ENCODE results near the gene TENT5C. TPM values are rescaled to one million over a fixed set of nuclear protein-coding genes. Genes with fewer than 3 reads are reported as not detected.

The TENT5C gene
- total and polyA plus RNA-seq, 10 of the 15 experiments (the other 5 are each of a cell fraction or from before 2014, with no cell fraction given): 0.19 to 2.4 (median 0.78) TPM

- Histone ChIP-seq H3K4me1 (ENCODE audit: control insufficient read depth, insufficient read depth, low read length) (no peaks in the 10 kb centered on the region), H3K4me2 (ENCODE audit: control insufficient read depth, insufficient read depth) (no peak overlapping the region), H3K36me3 (ENCODE audit: control insufficient read depth in 2 of 2, insufficient read depth in 2 of 2, low read length in 1 of 2) (no peaks in the 10 kb centered on the region), H3K79me2 (ENCODE audit: control insufficient read depth, insufficient read depth, low read length) (no peaks in the 10 kb centered on the region), H3K4me3 (no peak overlapping the region), H2AFZ (ENCODE audit: control insufficient read depth, low read depth, low read length) (no peak overlapping the region), H3K27ac (ENCODE audit: control insufficient read depth, insufficient read depth) (no peak overlapping the region), H4K20me1 (ENCODE audit: control insufficient read depth, insufficient read depth) (no peaks in the 10 kb centered on the region), H3K27me3 (replicated peaks in 1 of 2; ENCODE audit: control insufficient read depth in 2 of 2, insufficient read depth in 2 of 2, low read length in 1 of 2) (peaks cover 8 to 9% of the 10 kb centered on the region in 2 experiments; a peak in 3 of 4 replicates), H3K9me3 (replicated peaks; ENCODE audit: control insufficient read depth, insufficient read depth, low read length) (no peaks in the 10 kb centered on the region), H3K9ac (ENCODE audit: control insufficient read depth, insufficient read depth, low read length) (no peak overlapping the region)
- 60% methylated on average over 6 of the region's 6 CpGs for WGBS (ENCODE audit: insufficient coverage, insufficient replicate concordance, low lambda C conversion rate, missing lambda C conversion rate)
- ChIA-PET CTCF (no interaction called here), RAD21 (ENCODE audit: unreplicated experiment) (no interaction called here), SMC1A (ENCODE audit: uncharacterized antibody, unreplicated experiment) (no interaction called here), POLR2A (no interaction called here)
- DNase-seq (ENCODE audit: low read depth, low spot score) (no peak), FAIRE-seq (no peak), ATAC-seq (no peak)
- no TSS peak for BruUV-seq (replicated peaks)
- in situ Hi-C loops (cut with MboI) (no loop called here), intact Hi-C loops (cut with micrococcal nuclease; ENCODE audit: unreplicated experiment) (no loop called here)
- TF ChIP-seq ZNF592 (IDR thresholded peaks at IDR 0.05): no peak
- no peak for TF ChIP-seq RBBP5 (conservative IDR thresholded peaks at IDR 0.05)
- no peak for TF ChIP-seq EZH2 (IDR thresholded peaks at IDR 0.05; ENCODE audit: borderline replicate concordance, control insufficient read depth, low read depth, low read length)
- TF ChIP-seq, protein P1, sequence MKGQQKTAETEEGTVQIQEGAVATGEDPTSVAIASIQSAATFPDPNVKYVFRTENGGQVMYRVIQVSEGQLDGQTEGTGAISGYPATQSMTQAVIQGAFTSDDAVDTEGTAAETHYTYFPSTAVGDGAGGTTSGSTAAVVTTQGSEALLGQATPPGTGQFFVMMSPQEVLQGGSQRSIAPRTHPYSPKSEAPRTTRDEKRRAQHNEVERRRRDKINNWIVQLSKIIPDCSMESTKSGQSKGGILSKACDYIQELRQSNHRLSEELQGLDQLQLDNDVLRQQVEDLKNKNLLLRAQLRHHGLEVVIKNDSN (IDR thresholded peaks at IDR 0.05; ENCODE audit: borderline replicate concordance, extremely low read length, insufficient read depth, low read depth, low read length): no peak
- TF ChIP-seq, protein P2, sequence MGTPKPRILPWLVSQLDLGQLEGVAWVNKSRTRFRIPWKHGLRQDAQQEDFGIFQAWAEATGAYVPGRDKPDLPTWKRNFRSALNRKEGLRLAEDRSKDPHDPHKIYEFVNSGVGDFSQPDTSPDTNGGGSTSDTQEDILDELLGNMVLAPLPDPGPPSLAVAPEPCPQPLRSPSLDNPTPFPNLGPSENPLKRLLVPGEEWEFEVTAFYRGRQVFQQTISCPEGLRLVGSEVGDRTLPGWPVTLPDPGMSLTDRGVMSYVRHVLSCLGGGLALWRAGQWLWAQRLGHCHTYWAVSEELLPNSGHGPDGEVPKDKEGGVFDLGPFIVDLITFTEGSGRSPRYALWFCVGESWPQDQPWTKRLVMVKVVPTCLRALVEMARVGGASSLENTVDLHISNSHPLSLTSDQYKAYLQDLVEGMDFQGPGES (IDR thresholded peaks at IDR 0.05): no peak
- no peak for TF ChIP-seq CEBPB (IDR thresholded peaks at IDR 0.05; ENCODE audit: borderline replicate concordance in 1 of 2, low read depth in 2 of 2, low read length in 2 of 2)
- no peak for TF ChIP-seq ATF7 (IDR thresholded peaks at IDR 0.05; ENCODE audit: low read depth)
- no peak for TF ChIP-seq ZNF207 (IDR thresholded peaks at IDR 0.05; ENCODE audit: borderline replicate concordance)
- TF ChIP-seq CHD1 (IDR thresholded peaks at IDR 0.05; ENCODE audit: low read depth, low read length): no peak
- TF ChIP-seq YY1 (IDR thresholded peaks at IDR 0.05; ENCODE audit: low read depth, low read length): no peak
- TF ChIP-seq, protein P3, sequence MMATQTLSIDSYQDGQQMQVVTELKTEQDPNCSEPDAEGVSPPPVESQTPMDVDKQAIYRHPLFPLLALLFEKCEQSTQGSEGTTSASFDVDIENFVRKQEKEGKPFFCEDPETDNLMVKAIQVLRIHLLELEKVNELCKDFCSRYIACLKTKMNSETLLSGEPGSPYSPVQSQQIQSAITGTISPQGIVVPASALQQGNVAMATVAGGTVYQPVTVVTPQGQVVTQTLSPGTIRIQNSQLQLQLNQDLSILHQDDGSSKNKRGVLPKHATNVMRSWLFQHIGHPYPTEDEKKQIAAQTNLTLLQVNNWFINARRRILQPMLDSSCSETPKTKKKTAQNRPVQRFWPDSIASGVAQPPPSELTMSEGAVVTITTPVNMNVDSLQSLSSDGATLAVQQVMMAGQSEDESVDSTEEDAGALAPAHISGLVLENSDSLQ (IDR thresholded peaks at IDR 0.05): no peak
- TF ChIP-seq, protein P4, sequence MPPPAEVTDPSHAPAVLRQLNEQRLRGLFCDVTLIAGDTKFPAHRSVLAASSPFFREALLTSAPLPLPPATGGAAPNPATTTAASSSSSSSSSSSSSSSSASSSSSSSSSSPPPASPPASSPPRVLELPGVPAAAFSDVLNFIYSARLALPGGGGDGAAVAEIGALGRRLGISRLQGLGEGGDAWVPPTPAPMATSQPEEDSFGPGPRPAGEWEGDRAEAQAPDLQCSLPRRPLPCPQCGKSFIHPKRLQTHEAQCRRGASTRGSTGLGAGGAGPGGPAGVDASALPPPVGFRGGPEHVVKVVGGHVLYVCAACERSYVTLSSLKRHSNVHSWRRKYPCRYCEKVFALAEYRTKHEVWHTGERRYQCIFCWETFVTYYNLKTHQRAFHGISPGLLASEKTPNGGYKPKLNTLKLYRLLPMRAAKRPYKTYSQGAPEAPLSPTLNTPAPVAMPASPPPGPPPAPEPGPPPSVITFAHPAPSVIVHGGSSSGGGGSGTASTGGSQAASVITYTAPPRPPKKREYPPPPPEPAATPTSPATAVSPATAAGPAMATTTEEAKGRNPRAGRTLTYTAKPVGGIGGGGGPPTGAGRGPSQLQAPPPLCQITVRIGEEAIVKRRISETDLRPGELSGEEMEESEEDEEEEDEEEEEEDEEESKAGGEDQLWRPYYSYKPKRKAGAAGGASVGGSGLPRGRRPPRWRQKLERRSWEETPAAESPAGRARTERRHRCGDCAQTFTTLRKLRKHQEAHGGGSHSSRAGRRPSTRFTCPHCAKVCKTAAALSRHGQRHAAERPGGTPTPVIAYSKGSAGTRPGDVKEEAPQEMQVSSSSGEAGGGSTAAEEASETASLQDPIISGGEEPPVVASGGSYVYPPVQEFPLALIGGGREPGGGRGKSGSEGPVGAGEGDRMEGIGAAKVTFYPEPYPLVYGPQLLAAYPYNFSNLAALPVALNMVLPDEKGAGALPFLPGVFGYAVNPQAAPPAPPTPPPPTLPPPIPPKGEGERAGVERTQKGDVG (CRISPR knock-in tag; IDR thresholded peaks at IDR 0.05): no peak
- TF ChIP-seq POLR2AphosphoS2 (IDR thresholded peaks at IDR 0.05; ENCODE audit: low read depth, low read length): no peak
- TF ChIP-seq IKZF1 (conservative IDR thresholded peaks at IDR 0.05): no peak
- TF ChIP-seq RELA (IDR thresholded peaks at IDR 0.05; ENCODE audit: borderline replicate concordance, partially characterized antibody): no peak
These were observed 7.4 kb upstream of the TENT5C start for GRCh38 chr1:117598489-117598888.

Measured in GM12878 (cell line).